Measurements from ENCODE around the gene PAGE2.
"Not testable (repeated sequence)": the region's sequence is repeated elsewhere in the genome, so short reads cannot be mapped to it uniquely, and the experiment has no call there.

The PAGE2 gene, protein sequence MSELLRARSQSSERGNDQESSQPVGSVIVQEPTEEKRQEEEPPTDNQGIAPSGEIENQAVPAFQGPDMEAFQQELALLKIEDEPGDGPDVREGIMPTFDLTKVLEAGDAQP

DNA sequence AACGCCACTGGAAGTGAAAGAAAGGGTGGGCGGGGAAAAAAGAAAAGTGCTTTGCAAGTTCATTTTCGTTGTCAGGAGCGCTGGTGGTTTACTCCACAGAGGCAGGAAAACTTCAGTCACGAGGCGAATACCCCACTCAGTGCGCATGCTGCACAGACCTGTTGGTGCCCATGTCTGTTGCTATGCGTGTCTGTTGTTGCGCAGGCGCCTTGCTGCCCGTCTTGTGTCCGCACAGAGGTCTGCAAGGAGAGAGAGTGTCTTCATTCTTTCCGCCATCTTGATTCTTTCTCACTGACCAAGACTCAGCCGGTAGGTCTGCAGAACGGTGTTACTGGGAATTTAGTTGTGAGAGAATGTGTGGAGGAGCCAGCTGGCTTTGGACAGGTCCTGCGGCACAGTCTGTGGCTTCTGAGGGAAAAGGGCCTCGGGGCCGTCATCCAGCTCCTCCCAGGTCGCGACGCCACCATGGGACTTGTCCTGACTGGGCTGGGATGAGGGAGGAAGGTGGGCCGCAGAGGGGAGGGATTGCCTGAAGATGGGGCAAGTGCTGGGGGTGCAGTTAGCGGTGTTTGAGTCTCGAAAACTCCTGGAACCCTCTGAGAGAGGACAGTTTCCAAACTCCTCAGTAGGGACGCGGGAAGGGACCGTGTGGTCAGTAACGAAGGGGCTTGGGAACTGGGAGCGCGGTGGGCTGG, at the start of gene PAGE2:
Gene PAGE2 (plus strand): TSS at position 224 of the 695 bp plus-strand sequence. CDS start 1,003 bp downstream, outside the sequence.
- no peak for DNase-seq (ENCODE audit: low spot score)

DNA sequence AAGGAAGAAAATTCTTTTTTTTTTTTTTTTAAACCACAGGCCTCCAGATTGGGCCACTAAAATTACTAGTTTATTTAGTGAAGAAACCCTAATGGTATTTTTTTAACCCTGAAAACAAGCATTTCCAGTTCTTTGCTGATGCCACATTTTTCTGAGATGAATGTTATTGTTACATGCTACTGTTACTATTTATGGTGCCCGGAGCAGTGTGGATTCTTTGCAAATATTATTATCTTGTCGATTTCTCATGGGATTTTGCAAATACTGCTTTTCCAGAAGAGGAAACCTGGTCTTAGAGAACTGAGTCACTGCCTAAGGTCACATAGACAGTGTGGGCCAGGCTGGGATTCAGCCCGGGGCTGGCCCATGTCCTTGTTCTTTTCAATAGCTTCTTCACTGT, 49.3 kb upstream of the PAGE2 start:
- no peak for DNase-seq (ENCODE audit: low spot score)

DNA sequence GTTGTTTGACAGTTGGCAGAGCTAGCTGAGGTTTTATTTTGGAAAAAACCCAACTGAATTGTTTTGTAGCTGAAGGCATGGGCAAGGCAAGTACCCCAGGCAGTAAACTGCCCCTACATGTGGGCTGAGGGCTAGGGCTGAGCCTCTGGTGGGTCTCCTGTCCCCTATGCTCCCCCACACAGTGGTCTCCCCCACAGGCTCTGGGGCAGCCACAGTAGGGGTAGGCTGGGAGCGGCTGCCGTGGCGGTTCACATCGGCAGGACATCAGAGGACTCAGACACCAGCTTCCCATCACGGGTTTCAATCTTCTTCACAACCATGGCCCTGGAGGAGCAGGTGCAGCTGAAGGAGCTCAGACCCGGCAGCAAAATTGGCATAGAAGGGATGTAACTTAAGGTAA, 47.3 kb upstream of the PAGE2 start:
- no peak for DNase-seq (ENCODE audit: low spot score)

DNA sequence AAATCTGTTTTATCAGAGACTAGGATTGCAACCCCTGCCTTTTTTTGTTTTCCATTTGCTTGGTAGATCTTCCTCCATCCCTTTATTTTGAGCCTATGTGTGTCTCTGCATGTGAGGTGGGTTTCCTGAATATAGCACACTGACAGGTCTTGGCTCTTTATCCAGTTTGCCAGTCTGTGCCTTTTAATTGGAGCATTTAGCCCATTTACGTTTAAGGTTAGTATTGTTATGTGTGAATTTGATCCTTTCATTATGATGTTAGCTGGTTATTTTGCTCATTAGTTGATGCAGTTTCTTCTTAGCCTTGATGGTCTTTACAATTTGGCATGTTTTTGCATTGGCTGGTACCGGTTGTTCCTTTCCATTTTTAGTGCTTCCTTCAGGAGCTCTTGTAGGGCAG, 38.2 kb upstream of the PAGE2 start:
- DNase-seq (ENCODE audit: low spot score), result not testable (repeated sequence)

DNA sequence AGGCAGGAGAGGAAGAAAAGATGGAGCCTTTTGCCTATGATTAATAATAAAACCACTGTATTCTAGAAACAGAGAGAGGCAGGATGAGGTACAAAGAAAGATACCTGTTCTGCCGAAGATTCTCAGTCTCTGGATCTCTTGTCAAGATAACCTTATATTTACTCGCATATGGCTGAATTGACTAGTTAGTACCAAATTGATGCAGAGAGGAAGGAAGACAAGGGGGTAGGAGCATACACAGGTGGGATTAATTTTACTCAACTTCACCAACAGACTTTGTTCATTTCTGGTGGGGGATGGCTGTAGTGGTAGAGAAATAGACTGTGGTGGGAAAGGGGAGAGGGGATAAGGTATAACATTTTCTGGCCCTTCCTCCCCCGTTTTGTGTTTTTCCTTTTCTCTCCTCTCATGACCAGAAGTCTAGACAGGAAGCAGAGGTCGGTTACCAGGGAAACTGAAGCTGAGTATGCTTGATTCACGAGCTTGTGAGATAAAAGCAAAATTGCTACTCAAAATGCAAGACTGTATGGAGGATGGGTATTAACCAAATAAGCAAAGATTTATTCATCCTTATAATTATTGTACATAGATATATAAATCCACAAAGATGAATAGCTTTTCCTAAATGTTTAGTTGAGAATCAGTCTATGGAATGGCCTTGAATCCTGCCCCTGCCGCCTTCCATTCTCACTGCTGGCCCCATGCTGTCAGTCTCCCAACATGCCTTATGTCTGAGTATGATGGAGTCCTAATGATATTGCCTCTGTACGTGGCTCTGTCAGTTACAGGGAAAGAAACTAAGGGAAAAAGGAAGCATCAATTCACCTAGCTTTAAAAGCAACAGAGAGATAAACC, 31.8 kb upstream of the PAGE2 start:
- DNase-seq (ENCODE audit: low spot score), result no peak

DNA sequence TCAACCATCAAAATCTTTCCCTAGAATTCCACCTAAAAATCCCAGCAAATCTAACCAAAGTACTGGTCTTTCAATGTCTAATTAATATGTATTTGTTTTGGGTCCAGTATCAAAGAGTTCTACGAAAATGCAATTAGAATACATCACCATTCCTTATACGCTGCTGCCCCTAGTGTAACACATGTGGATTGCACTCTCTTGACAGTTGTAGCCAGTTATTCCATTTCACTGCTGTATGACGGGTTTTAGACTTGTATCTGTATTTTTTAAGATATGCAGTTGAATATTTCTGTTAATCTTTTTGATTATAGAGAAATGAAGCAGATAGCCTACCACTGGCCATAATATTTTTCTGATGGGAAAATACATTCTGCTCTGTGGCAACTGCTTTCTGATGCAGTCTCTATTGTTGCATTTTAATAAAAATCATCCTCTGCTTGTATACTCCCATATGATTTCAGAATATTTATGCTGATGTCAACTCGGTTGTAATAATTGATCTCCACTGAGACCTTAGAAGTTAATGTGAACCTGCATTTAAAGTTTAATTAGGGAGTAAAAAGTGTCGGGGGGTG, 31.1 kb upstream of the PAGE2 start:
- peak; percentile 14 for DNase-seq (ENCODE audit: low spot score)

DNA sequence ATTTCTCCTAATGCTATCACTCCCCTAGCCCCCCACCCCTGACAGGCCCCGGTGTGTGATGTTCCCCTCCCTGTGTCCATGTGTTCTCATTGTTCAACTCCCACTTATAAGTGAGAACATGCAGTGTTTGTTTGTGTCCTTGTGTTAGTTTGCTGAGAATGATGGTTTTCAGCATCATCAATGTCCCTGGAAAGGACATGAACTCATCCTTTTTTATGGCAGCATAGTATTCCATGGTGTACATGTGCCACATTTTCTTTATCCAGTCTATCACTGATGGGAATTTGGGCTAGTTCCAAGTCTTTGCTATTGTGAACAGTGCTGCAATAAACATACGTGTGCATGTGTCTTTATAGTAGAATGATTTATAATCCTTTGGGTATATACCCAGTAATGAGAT, 21.6 kb upstream of the PAGE2 start:
- DNase-seq (ENCODE audit: low spot score), result not testable (repeated sequence)

DNA sequence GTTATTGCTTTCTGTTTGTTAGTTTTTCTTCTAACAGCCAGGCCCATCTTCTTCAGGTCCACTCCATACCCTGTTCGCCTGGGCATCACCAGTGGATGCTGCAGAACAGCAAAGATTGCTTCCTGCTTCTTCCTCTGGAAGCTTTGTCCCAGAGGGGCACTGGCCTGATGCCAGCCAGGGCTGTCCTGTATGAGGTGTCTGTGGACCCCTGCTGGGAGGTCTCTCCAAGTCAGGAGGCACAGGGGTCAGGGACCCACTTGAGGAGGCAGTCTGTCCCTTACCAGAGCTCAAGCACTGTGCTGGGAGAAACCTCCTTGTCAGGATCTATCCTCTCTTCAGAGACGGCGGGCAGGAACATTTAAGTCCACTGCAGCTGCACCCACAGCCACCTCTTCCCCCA, 16.5 kb upstream of the PAGE2 start:
- no peak for DNase-seq (ENCODE audit: low spot score)

DNA sequence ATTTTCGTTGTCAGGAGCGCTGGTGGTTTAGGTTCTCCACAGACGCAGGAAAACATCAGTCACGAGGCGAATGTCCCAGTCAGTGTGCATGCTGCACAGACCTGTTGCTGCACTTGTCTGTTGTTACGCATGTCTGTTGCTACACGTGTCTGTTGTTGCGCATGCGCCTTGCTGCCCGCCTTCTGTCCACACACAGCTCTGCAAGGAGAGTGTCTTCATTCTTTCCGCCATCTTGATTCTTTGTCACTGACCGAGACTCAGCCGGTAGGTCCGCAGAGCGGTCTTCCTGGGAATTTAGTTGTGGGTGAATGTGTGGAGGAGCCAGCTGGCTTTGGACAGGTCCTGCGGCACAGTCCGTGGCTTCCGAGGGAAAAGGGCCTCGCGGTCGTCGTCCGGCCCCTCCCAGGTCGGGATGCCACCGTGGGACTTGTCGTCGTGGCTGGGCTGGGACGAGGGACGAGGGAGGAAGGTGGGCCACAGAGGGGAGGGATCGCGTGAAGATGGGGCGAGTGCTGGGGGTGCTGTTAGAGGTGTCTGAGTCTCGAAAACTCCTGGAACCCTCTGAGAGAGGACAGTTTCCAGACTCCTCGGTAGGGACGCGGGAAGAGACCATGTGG, 13.9 kb upstream of the PAGE2 start, which contains the start of gene PAGE2B:
Gene PAGE2B (plus strand): TSS at position 180 of the 617 bp plus-strand sequence. CDS start 1,012 bp downstream, outside the sequence.
- no peak for DNase-seq (ENCODE audit: low spot score)

DNA sequence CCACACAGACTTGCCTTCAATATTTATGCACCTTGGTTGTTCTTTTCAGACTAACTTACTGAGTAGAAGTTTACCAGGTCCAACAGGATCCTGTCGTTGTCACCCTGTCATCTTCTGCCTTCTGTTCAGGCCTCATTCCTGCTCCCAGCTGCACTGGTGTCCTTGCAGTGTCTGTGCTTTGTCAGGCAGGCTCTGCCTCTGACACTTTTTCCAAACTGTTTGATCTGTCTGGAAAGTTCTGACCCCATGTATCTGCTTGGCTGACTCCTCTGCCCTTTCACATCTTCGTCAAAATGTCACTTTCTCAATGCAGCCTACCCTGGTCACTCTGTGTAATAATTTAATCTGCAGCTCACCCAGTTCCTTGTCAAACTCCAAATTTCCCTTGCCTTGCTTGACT, 9.9 kb downstream of the PAGE2 start:
- no peak for DNase-seq (ENCODE audit: low spot score)

DNA sequence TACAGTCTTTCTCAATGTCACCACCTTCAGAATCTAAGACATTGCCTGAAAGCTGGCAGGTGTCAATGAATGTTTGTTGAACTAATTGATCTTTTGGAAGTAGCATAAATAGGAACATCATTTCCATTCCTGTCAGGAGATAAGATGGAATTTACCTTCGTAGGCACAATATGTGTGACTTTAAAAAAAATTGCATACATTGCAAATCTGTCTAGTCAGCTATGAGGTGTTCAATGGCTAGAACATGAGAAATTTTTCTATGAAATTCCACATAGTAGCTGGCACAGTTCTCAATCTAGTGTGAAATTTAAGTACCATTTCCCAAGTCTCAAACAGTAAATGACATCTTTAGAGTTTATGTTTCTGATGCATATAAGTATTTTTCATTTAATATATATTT, 10.3 kb downstream of the PAGE2 start:
- DNase-seq (ENCODE audit: low spot score), result no peak

DNA sequence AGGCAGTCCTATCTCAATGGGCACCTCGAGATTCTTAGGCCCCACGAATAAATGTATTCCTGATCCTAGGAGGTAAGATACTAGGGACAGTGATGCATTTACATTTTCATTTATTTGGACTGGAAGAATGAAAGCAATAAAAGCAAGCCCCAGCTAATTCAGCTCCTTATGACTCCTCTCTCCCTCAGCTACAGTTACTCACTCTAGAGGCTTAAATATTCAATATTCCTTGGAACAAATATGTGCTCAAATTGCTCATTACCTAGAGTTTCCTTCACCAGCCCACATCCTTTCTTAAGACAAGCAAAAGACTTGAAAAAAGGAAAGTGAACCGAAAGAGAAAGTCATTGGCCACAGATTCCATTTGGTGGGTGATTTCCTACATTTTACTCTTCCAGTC, 13.9 kb downstream of the PAGE2 start:
- DNase-seq (ENCODE audit: low spot score), result no peak

DNA sequence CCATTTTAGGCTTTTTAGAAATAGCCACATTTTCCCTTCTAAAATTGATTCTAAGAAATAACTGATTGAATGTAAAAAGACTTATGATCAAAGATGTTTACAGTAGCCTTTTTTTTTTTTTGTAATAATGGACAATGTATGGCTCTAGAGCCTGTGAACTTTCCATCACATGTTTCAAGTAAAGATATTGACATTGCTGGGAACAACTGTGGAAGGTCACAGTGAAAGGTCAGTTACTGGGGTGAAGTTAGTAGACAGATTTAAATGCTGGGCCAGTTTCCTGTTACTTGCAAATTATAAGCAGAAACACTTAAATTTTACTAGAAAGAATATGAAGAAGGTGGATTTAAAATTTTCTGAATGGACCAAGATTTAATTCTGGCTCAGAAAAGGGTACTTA, 18.4 kb downstream of the PAGE2 start:
- DNase-seq (ENCODE audit: low spot score), result no peak

DNA sequence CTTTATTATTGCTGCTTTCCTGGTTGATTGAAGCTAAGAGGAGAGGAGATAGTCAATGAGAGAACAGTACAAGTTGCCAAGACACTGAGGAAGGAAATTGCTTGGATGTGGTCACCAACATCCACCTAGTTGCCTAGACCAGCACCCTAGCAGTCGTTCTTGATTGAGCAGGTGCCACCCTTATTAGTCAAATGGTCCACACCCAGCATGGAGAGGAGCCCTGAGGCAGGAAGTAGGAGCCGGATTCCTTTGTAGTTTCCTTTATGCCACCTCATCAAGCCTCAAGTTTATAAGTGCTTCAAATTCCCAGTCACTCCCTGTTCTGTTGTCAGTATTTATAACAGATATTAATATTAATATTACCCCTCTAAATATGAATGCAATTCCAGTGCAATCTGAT, 19.1 kb downstream of the PAGE2 start:
- DNase-seq (ENCODE audit: low spot score), result no peak

DNA sequence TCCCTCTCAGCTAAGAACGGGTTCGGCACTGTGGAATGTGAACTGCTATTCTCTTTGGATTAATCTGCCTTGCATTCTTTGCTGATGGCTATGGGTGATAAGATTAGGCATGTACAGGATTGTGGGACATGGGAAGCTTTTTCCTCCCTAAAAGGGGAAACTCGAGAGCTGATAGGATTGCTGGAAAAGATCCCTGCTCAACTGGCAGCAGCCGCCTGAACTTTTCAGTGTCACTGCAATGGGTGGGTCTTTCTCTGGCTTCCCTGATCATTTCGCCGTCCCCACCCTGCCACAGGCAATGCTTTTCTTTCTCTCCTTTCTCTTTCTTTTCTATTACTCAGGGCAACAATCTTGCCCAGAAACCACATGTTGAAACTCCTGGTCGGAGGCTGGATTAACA, 20.5 kb downstream of the PAGE2 start:
- no peak for DNase-seq (ENCODE audit: low spot score)

DNA sequence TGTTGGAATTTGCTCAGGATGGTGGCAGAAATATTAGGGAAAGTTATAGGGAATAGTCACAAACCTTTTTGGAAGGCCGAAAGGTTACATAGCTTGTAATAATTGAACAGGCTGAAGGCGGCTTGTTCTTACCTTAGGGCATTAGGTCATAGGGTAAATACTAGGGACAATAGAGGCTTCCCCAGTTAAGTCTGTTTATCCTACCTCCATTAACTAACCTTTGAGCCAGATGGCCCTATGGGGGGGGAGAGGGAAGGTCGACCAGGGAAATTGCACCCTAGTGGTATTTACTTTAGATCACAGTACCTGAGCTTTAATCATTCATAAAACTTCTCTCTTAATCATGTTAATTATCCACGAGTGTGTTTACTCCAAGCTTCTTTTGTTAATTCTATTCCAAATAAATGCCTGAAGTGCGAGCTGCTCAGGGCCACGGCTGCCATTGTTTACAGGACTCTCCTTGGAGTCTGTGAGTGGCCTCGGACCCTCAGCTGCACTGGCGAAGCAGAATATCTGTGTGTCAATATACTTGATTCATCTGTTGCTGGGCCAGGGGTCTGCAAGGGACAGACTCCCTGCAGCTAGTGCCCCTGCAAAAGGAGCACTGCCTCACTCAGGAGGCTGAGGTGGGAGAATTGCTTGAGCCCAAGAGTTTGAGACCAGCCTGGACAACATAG, 22.9 kb downstream of the PAGE2 start:
- no peak for DNase-seq (ENCODE audit: low spot score)

DNA sequence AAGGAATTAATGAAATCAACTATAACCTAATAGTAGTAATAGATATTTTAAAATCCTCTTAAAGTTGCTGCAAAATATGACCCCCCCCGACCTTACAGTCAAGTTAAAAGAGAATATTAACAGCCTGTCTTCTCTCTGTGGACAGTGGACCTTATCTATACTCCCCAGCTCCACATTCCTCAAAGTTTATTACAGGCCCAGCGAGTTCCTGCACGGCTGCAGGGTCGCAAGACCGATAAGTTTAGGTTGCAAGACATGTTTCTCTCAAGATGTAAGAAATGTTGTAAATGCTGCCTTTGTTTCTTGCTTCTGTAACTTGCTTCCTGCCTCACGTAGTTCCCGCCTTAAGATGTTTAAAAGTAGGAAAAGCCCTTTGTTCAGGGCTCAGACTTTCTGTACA, 27.8 kb downstream of the PAGE2 start:
- not testable (repeated sequence) for DNase-seq (ENCODE audit: low spot score)

DNA sequence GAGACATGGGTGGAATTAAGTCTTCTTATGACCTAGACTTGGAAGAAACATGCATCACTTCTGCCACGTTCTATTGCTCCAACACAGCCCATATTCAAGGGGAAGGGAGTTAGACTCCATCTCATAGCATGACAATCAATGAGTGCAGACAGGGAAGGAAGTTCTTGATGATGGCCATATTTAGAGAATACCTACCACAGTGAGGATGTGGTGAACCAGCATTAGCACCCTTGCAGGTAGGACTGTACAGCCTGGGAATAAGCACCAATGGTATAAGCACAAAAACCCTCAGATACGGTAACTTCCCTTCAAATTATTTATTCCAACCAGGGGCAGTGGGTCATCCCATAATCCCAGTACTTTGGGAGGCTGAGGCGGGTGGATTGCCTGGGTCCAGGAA, 29.8 kb downstream of the PAGE2 start:
- DNase-seq (ENCODE audit: low spot score), result no peak

DNA sequence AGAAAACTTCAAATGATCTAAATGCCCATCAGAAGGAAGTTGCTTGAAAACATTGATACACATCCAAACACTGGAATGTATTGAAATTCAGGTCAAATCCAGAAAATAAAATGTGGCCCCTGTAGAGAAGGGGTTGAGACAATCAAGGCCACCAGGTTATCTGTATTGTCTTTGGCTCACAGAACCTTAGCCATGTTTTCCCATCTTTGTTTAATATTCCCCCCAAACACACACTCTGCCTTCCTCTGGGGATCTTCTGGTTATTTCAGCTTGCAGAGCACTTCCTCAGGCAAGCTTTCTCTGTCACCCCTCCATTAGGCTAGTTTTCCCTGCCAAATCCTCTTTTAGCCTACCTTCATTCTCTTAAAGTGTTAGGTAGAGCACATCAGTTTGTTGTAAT, 30.5 kb downstream of the PAGE2 start:
- DNase-seq (ENCODE audit: low spot score), result no peak

DNA sequence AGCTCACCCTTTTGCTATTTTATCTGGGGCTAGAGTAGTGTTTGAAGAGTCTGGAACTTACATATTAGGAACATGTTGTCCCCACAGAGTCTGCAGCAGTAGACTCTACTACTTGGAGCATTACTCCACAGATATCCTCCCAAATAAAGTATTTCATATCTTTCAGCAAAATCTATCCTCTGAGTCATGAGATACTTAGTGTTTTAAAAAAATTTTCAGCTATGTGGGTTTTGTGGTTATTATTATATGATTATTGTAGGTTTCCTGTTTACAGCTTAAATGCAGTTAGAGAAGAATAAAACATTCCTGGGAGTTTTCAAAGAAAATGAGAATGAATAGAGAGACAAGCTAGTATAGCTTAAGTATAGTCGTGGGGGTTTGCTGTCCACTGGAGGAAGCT, 30.9 kb downstream of the PAGE2 start:
- DNase-seq (ENCODE audit: low spot score), result no peak

DNA sequence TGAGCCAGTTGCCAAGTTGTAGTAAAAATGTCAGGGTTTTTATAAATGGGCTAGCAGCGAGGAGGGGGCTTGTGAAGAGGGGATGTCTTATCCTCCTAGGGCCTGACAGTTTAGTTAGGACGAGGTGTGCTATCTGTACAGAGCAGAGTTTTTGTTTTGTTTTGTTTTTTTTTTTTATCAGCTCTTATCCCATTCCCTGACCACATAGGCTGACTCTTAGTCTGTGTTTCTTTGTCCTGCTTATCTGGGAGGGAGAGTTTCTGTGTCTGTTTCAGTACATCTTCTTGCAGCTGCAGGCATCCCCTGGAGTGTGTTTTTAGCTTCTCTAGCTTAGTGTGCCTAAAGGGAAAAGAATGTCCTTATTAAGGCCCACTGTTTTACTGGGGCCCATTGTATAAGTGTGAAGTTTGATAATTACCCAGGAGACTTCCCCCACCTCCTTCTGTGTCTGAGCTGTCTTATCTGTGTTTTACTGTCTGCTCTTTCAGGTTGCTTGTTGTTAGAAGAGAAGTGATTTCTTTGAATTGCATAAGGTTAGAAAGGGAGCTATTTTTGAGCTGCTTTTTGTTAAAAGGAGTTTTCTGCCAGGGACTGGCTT, 32.0 kb downstream of the PAGE2 start:
- no peak for DNase-seq (ENCODE audit: low spot score)

Measured in COLO829 (cell line).